ENCODE data around the gene CTSW. TPM values are rescaled to one million over a fixed set of nuclear protein-coding genes. Genes with fewer than 3 reads are reported as not detected.

CTSW gene
- total RNA-seq, 1 experiment from 2014 or later, result not detected

DNA sequence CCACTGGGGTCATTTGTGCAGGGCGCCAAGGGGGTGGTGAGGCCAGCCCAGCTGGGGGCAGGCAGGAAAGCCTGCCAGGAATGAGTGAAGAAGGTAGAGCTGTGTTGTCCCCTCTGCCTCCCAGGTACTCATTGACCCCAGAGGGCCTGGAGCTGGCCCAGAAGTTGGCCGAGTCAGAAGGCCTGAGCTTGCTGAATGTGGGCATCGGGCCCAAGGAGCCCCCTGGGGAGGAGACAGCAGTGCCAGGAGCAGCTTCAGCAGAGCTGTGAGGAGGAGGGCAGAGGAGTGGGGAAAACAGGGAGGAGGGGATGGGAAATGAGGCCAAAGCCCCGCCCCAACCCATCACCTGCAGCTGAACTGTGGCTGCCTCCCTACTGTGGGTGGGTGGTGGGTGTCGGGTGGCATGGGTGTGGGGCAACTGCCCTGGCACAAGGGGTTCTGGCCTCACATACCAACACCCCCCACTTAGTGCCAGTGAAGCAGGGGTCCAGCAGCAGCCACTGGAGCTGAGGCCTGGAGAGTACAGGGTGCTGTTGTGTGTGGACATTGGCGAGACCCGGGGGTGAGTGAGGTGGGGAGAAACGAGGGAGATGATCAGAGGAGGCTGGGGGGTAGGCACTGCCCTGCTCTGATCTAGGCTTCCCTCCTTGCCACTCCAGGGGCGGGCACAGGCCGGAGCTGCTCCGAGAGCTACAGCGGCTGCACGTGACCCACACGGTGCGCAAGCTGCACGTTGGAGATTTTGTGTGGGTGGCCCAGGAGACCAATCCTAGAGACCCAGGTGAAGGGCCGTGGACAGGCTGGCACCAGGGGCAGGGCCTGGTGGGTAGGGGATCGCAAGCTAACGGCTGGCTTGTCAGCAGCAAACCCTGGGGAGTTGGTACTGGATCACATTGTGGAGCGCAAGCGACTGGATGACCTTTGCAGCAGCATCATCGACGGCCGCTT lies 16.4 kb upstream of the CTSW start:
- Mint-ChIP-seq H3K9me3 (no peaks in the 10 kb centered on the region), H3K4me3 (peak overlapping the region; percentile 24; the same call in 1 of the 2 replicates), H3K36me3 (peaks cover 20% of the 10 kb centered on the region), H3K27ac (peak overlapping the region; percentile 72), H3K27me3 (ENCODE audit: low read depth) (peaks cover 2% of the 10 kb centered on the region), H3K4me1 (peaks cover 17% of the 10 kb centered on the region)
- DNase-seq (ENCODE audit: low spot score), result no peak
- no peak for ATAC-seq
- CTCF ChIA-PET, result interaction anchor here (16.6 kb wide), 1 partner anchor 26 kb away, joined by 539 read pairs; the partner anchor contains the start of genes CCDC85B and FIBP
- POLR2A ChIA-PET, result no interaction called here
- TF ChIP-seq ZBTB21 (CRISPR knock-in tag; IDR thresholded peaks at IDR 0.05; ENCODE audit: borderline replicate concordance) (no peak), NFATC4 (CRISPR knock-in tag; IDR thresholded peaks at IDR 0.05) (no peak), OVOL2 (CRISPR knock-in tag; IDR thresholded peaks at IDR 0.05; ENCODE audit: borderline replicate concordance) (no peak), EMX1 (CRISPR knock-in tag; IDR thresholded peaks at IDR 0.05) (no peak)

DNA sequence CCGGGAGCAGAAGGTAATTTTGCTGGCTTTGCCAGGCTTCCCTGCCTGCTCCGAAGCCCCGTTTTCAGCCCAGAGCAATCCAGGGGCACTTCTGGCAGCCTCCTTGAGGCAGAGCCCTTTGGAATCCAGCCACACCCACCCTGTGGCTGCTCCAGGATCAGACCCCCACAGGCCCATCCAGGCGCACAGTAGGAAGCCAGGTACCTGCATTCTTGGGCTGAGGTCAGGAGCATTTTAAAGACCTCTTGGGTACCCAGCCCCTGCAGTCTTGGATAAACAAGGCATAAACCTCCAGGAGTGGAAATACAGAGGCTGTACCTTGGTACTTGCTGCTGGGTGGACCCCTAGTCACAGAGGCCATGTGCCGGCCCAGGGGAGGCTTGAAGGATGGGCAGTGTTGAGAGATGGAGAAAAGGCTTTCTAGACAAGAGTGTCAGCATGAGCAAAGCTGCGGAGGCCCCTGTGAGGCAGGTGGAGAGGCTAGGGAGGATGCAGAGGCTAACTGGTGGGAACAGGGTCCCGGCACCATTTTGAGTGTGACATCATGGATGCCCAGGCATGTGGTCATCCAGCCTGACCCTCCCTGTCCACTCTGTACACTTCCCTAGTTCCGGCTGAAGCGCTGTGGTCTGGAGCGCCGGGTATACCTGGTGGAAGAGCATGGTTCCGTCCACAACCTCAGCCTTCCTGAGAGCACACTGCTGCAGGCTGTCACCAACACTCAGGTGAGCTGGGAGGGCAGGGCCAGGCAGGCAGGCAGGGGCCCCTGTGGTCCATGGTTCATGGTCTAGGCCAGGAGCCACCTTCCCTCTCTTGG lies 15.5 kb upstream of the CTSW start:
- POLR2A ChIA-PET, result no interaction called here
- peaks cover 19% of the 10 kb centered on the region for H3K4me1 Mint-ChIP-seq
- DNase-seq (ENCODE audit: low spot score), result no peak

More for the DNA sequence above, 15.5 kb upstream of the CTSW start:
- no peak for ATAC-seq
- H3K9me3 Mint-ChIP-seq, result no peaks in the 10 kb centered on the region
- peaks cover 11% of the 10 kb centered on the region for H3K27me3 Mint-ChIP-seq (ENCODE audit: low read depth)
- CTCF ChIA-PET, result interaction anchor here (16.6 kb wide), 1 partner anchor 25 kb away, joined by 539 read pairs; the partner anchor contains the start of genes CCDC85B and FIBP
- no peak overlapping the region for H3K27ac Mint-ChIP-seq
- TF ChIP-seq NFATC4 (CRISPR knock-in tag; IDR thresholded peaks at IDR 0.05), result no peak
- TF ChIP-seq ZNF317 (CRISPR knock-in tag; IDR thresholded peaks at IDR 0.05; ENCODE audit: borderline replicate concordance, low read depth), result no peak
- TF ChIP-seq, protein P1, sequence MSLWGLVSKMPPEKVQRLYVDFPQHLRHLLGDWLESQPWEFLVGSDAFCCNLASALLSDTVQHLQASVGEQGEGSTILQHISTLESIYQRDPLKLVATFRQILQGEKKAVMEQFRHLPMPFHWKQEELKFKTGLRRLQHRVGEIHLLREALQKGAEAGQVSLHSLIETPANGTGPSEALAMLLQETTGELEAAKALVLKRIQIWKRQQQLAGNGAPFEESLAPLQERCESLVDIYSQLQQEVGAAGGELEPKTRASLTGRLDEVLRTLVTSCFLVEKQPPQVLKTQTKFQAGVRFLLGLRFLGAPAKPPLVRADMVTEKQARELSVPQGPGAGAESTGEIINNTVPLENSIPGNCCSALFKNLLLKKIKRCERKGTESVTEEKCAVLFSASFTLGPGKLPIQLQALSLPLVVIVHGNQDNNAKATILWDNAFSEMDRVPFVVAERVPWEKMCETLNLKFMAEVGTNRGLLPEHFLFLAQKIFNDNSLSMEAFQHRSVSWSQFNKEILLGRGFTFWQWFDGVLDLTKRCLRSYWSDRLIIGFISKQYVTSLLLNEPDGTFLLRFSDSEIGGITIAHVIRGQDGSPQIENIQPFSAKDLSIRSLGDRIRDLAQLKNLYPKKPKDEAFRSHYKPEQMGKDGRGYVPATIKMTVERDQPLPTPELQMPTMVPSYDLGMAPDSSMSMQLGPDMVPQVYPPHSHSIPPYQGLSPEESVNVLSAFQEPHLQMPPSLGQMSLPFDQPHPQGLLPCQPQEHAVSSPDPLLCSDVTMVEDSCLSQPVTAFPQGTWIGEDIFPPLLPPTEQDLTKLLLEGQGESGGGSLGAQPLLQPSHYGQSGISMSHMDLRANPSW (CRISPR knock-in tag; conservative IDR thresholded peaks at IDR 0.05; ENCODE audit: low read depth), result no peak
- TF ChIP-seq ETV6 (CRISPR knock-in tag; IDR thresholded peaks at IDR 0.05), result no peak
- TF ChIP-seq, protein P2, sequence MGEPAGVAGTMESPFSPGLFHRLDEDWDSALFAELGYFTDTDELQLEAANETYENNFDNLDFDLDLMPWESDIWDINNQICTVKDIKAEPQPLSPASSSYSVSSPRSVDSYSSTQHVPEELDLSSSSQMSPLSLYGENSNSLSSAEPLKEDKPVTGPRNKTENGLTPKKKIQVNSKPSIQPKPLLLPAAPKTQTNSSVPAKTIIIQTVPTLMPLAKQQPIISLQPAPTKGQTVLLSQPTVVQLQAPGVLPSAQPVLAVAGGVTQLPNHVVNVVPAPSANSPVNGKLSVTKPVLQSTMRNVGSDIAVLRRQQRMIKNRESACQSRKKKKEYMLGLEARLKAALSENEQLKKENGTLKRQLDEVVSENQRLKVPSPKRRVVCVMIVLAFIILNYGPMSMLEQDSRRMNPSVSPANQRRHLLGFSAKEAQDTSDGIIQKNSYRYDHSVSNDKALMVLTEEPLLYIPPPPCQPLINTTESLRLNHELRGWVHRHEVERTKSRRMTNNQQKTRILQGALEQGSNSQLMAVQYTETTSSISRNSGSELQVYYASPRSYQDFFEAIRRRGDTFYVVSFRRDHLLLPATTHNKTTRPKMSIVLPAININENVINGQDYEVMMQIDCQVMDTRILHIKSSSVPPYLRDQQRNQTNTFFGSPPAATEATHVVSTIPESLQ (CRISPR knock-in tag; IDR thresholded peaks at IDR 0.05), result no peak
- TF ChIP-seq, protein P3, sequence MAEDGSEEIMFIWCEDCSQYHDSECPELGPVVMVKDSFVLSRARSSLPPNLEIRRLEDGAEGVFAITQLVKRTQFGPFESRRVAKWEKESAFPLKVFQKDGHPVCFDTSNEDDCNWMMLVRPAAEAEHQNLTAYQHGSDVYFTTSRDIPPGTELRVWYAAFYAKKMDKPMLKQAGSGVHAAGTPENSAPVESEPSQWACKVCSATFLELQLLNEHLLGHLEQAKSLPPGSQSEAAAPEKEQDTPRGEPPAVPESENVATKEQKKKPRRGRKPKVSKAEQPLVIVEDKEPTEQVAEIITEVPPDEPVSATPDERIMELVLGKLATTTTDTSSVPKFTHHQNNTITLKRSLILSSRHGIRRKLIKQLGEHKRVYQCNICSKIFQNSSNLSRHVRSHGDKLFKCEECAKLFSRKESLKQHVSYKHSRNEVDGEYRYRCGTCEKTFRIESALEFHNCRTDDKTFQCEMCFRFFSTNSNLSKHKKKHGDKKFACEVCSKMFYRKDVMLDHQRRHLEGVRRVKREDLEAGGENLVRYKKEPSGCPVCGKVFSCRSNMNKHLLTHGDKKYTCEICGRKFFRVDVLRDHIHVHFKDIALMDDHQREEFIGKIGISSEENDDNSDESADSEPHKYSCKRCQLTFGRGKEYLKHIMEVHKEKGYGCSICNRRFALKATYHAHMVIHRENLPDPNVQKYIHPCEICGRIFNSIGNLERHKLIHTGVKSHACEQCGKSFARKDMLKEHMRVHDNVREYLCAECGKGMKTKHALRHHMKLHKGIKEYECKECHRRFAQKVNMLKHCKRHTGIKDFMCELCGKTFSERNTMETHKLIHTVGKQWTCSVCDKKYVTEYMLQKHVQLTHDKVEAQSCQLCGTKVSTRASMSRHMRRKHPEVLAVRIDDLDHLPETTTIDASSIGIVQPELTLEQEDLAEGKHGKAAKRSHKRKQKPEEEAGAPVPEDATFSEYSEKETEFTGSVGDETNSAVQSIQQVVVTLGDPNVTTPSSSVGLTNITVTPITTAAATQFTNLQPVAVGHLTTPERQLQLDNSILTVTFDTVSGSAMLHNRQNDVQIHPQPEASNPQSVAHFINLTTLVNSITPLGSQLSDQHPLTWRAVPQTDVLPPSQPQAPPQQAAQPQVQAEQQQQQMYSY (CRISPR knock-in tag; IDR thresholded peaks at IDR 0.05), result no peak
- no peak for TF ChIP-seq IRF2 (CRISPR knock-in tag; IDR thresholded peaks at IDR 0.05; ENCODE audit: borderline replicate concordance, low read depth)
- no peak for TF ChIP-seq ZNF263 (CRISPR knock-in tag; IDR thresholded peaks at IDR 0.05; ENCODE audit: low read depth)
- no peak for TF ChIP-seq NR3C1 (CRISPR knock-in tag; conservative IDR thresholded peaks at IDR 0.05; ENCODE audit: low read depth)
- TF ChIP-seq TP53 (CRISPR knock-in tag; IDR thresholded peaks at IDR 0.05), result no peak
- no peak for TF ChIP-seq ZBTB21 (CRISPR knock-in tag; IDR thresholded peaks at IDR 0.05; ENCODE audit: borderline replicate concordance)
- TF ChIP-seq FOXJ3 (CRISPR knock-in tag; IDR thresholded peaks at IDR 0.05; ENCODE audit: borderline replicate concordance), result no peak
- no peak for TF ChIP-seq TCF7 (CRISPR knock-in tag; IDR thresholded peaks at IDR 0.05; ENCODE audit: low read depth)
- no peak for TF ChIP-seq SP1 (CRISPR knock-in tag; conservative IDR thresholded peaks at IDR 0.05)
- no peak for TF ChIP-seq ZNF423 (CRISPR knock-in tag; IDR thresholded peaks at IDR 0.05)
- no peak for TF ChIP-seq NR2C2 (CRISPR knock-in tag; IDR thresholded peaks at IDR 0.05)
- TF ChIP-seq SOX15 (CRISPR knock-in tag; IDR thresholded peaks at IDR 0.05), result no peak
- TF ChIP-seq ESRRA (CRISPR knock-in tag; IDR thresholded peaks at IDR 0.05; ENCODE audit: borderline replicate concordance), result no peak
- no peak overlapping the region for H3K4me3 Mint-ChIP-seq
- H3K36me3 Mint-ChIP-seq, result peaks cover 20% of the 10 kb centered on the region
